CD4-positive, alpha-beta T cell treated with Interferon alpha-2 for 1 hour (primary cell): ENCODE data around the gene NEUROG2.

Experiments
- DNase-seq, 2 donors: peaks; one replicate each; pipeline ENCODE4 v3.0.0-alpha.2; 2020 to 2022

The NEUROG2 gene

GRCh38 chr4:112473985-112474384, 42.0 kb downstream of the NEUROG2 start:
- no peak for DNase-seq

GRCh38 chr4:112472318-112472717, 43.7 kb downstream of the NEUROG2 start:
- DNase-seq, result no peak
